ENCODE measurements around the gene NBEAL2. TPM values are rescaled to one million over a fixed set of nuclear protein-coding genes. Genes with fewer than 3 reads are reported as not detected.

The NBEAL2 gene
- polyA plus RNA-seq, 3 donors = 10.4 to 622 (median 17.3) TPM

DNA sequence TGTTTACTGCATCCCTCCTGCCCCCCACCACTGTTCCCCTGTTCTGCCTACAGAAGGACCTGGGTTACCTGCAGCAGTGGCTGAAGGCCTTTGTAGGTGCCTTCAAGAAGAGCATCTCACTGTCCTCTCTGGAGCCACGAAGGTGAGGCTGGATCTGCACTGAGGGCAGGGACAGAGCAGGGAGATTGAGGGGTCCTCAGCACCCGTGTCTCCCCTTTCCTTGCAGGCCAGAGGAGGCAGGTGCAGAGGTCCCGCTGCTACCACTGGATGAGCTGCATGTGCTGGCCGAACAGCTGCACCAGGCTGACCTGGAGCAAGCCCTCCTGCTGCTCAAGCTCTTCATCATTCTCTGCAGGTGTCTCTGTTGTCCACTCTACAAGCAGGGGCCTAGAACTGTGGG is 9.2 kb downstream of the NBEAL2 start:
- Histone ChIP-seq H3K9ac (ENCODE audit: insufficient read depth, low read length, poor library complexity, severe bottlenecking) (peak overlapping the region; percentile 69), H4K20me1 (ENCODE audit: insufficient read depth, low read length) (peaks cover 71% of the 10 kb centered on the region), H3K79me2 (ENCODE audit: insufficient read depth, low read length) (peaks cover 98% of the 10 kb centered on the region), H3K27me3 (ENCODE audit: control insufficient read depth in 2 of 2, insufficient read depth in 2 of 2, low read length in 2 of 2) (no peaks in the 10 kb centered on the region), H3K9me3 (replicated peaks in 1 of 2; ENCODE audit: control insufficient read depth in 1 of 2, insufficient read depth in 1 of 2, low read length in 2 of 2) (no peaks in the 10 kb centered on the region), H3K4me3 (replicated peaks in 1 of 3; ENCODE audit: low read depth in 2 of 3, low read length in 3 of 3) (peak overlapping the region; percentile 47 to 79 (median 55)), H2AFZ (ENCODE audit: insufficient read depth, low read depth, low read length, poor library complexity, severe bottlenecking) (no peak overlapping the region), H3K27ac (ENCODE audit: low read depth in 1 of 2, low read length in 2 of 2) (peak overlapping the region; percentile 89 to 92), H3K36me3 (replicated peaks in 1 of 2; ENCODE audit: control insufficient read depth in 1 of 2, insufficient read depth in 2 of 2, low read length in 2 of 2) (peaks cover 33 to 36% of the 10 kb centered on the region in 2 donors), H3K4me2 (replicated peaks; ENCODE audit: extremely low read depth, low read length, poor library complexity, severe bottlenecking) (peak overlapping the region; percentile 83), H3K4me1 (ENCODE audit: control insufficient read depth in 1 of 2, insufficient read depth in 2 of 2, low read length in 2 of 2) (peaks cover 80 to 89% of the 10 kb centered on the region in 2 donors)
- no peak for DNase-seq
- peaks cover 0 to 3% (median 1%) of the 10 kb centered on the region in 3 donors for H3K27me3 Mint-ChIP-seq (ENCODE audit: low read depth in 3 of 3)
- intact Hi-C loops (cut with micrococcal nuclease) = loop anchor here in 1 of 2 donors (5.0 kb wide), 2 partner anchors 36 to 61 kb away; no protein-coding TSS in a partner anchor
- TF ChIP-seq, protein P1, sequence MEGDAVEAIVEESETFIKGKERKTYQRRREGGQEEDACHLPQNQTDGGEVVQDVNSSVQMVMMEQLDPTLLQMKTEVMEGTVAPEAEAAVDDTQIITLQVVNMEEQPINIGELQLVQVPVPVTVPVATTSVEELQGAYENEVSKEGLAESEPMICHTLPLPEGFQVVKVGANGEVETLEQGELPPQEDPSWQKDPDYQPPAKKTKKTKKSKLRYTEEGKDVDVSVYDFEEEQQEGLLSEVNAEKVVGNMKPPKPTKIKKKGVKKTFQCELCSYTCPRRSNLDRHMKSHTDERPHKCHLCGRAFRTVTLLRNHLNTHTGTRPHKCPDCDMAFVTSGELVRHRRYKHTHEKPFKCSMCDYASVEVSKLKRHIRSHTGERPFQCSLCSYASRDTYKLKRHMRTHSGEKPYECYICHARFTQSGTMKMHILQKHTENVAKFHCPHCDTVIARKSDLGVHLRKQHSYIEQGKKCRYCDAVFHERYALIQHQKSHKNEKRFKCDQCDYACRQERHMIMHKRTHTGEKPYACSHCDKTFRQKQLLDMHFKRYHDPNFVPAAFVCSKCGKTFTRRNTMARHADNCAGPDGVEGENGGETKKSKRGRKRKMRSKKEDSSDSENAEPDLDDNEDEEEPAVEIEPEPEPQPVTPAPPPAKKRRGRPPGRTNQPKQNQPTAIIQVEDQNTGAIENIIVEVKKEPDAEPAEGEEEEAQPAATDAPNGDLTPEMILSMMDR (IDR thresholded peaks at IDR 0.05) = no peak
- H3K4me1 Mint-ChIP-seq = peaks cover 81% of the 10 kb centered on the region
- H3K27ac Mint-ChIP-seq = peak overlapping the region; percentile 93 to 99 (median 97)
- H3K36me3 Mint-ChIP-seq = peaks cover 58 to 73% of the 10 kb centered on the region in 2 donors
- peak overlapping the region; percentile 80 to 90 for H3K4me3 Mint-ChIP-seq
- no peaks in the 10 kb centered on the region for H3K9me3 Mint-ChIP-seq
- 69% methylated on average over 2 of the region's 4 CpGs for WGBS (ENCODE audit: insufficient coverage)

DNA sequence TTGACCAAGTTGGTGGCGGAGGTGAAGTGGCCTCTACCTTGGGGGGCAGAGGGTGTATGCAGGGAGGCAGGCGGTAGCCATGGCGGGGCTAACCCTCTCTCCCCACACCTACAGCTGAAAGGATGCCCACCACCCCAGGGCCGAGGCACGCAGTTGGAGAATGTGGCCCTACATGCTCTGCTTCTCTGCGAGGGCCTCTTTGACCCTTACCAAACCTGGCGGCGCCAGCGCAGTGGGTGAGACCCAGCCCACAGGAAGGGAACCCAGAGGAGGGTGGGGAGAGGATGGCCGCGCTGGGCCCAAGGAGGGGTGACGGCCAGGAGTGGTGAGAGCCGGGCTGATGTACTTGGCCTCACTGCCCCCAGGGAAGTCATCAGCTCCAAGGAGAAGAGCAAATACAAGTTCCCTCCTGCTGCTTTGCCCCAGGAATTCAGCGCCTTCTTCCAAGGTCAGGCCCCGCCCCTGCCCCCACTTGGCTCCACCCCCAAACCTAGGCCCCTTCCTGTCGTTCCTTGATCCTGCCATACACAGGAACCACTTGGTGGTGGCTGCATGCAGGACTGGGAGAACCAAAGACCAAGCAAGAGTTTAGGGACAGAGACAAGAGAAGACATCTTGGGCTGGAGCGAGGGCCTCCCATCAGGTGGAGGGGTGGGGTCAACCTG is 9.8 kb downstream of the NBEAL2 start:
- no peaks in the 10 kb centered on the region for H3K9me3 ChIP-seq (replicated peaks in 1 of 2; ENCODE audit: control insufficient read depth in 1 of 2, insufficient read depth in 1 of 2, low read length in 2 of 2)
- H3K27ac Mint-ChIP-seq = peak overlapping the region; percentile 93 to 99 (median 97)
- H3K27me3 ChIP-seq (ENCODE audit: control insufficient read depth in 2 of 2, insufficient read depth in 2 of 2, low read length in 2 of 2) = no peaks in the 10 kb centered on the region
- H3K4me3 Mint-ChIP-seq = peak overlapping the region; percentile 80 to 90
- peak overlapping the region; percentile 89 to 92 for H3K27ac ChIP-seq (ENCODE audit: low read depth in 1 of 2, low read length in 2 of 2)
- peaks cover 75% of the 10 kb centered on the region for H3K4me1 Mint-ChIP-seq
- WGBS (ENCODE audit: insufficient coverage) = 9% methylated on average over 5 of the region's 17 CpGs
- TF ChIP-seq, protein P1 (IDR thresholded peaks at IDR 0.05) = no peak
- H2AFZ ChIP-seq (ENCODE audit: insufficient read depth, low read depth, low read length, poor library complexity, severe bottlenecking) = no peak overlapping the region
- H3K9me3 Mint-ChIP-seq = no peaks in the 10 kb centered on the region
- peak overlapping the region; percentile 69 for H3K9ac ChIP-seq (ENCODE audit: insufficient read depth, low read length, poor library complexity, severe bottlenecking)
- H3K4me2 ChIP-seq (replicated peaks; ENCODE audit: extremely low read depth, low read length, poor library complexity, severe bottlenecking) = peak overlapping the region; percentile 83
- H3K4me1 ChIP-seq (ENCODE audit: control insufficient read depth in 1 of 2, insufficient read depth in 2 of 2, low read length in 2 of 2) = peaks cover 76 to 82% of the 10 kb centered on the region in 2 donors
- peaks cover 0 to 3% (median 1%) of the 10 kb centered on the region in 3 donors for H3K27me3 Mint-ChIP-seq (ENCODE audit: low read depth in 3 of 3)
- peaks cover 73% of the 10 kb centered on the region for H4K20me1 ChIP-seq (ENCODE audit: insufficient read depth, low read length)
- peak overlapping the region in 2 of 3 experiments; percentile 55 to 79 for H3K4me3 ChIP-seq (replicated peaks in 1 of 3; ENCODE audit: low read depth in 2 of 3, low read length in 3 of 3)
- peaks cover 98% of the 10 kb centered on the region for H3K79me2 ChIP-seq (ENCODE audit: insufficient read depth, low read length)
- intact Hi-C loops (cut with micrococcal nuclease) = loop anchor here in 1 of 2 donors (5.0 kb wide), 2 partner anchors 37 to 62 kb away; no protein-coding TSS in a partner anchor
- peaks cover 40 to 43% of the 10 kb centered on the region in 2 donors for H3K36me3 ChIP-seq (replicated peaks in 1 of 2; ENCODE audit: control insufficient read depth in 1 of 2, insufficient read depth in 2 of 2, low read length in 2 of 2)
- peaks cover 60 to 73% of the 10 kb centered on the region in 2 donors for H3K36me3 Mint-ChIP-seq
- DNase-seq = peak in 1 of 3 donors; percentile 31

Measured in CD14-positive monocyte (primary cell).